HepG2 (cell line): Measurements from ENCODE around the gene PACS1. TPM values are rescaled to one million over a fixed set of nuclear protein-coding genes. Genes with fewer than 3 reads are reported as not detected.

ENCODE experiments used
- ATAC-seq: fragments of 200-7000 bp; cut with Tn5 transposase; 3 replicates; pipeline ENCODE4 v1.9.1; 2020; ENCODE audit warnings: mild to moderate bottlenecking, moderate library complexity
- BruUV-seq: library from RNA; stranded (reverse); fragments of 400-500 nt; replicated peaks from 2 replicates; lab custom pipeline; 2021; lab: Mats Ljungman, UMichigan
- CTCF ChIA-PET: fragments of 300-600 bp; formaldehyde crosslinking; extraction: SDS; loops from one replicate; lab custom pipeline; 2021; ENCODE audit warnings: low total read pairs, inconsistent platforms, low intra/inter-chr PET ratio; lab: Yijun Ruan, JAX
- POLR2A ChIA-PET: fragments of 350-600 bp; sonication (Branson Sonifier 250); formaldehyde crosslinking; loops from one replicate; lab custom pipeline; 2020; ENCODE audit warnings: antibody characterized with exemption, inconsistent platforms; lab: Yijun Ruan, JAX
- DNase-seq: peaks from one replicate; pipeline ENCODE4 v3.0.0-alpha.2; 2015; ENCODE audit warnings: low spot score
- FAIRE-seq: peaks from 3 replicates; lab custom pipeline; 2011; peaks lifted over from hg19 to GRCh38; lab: Jason Lieb, UNC
- H2AFZ ChIP-seq: one replicate; pipeline ENCODE4 v1.6.1; 2011; ENCODE audit warnings: low read length, inconsistent platforms
- H3K27ac ChIP-seq: fragments of 300-600 bp; 3 replicates; pipeline ENCODE4 v1.8.0; 2011; ENCODE audit warnings: mixed run types, mild to moderate bottlenecking, mixed read lengths, low read length, inconsistent platforms; ENCODE audit not compliant: insufficient read depth; ENCODE audit errors: extremely low read length
- H3K27me3 ChIP-seq, 2 experiments: fragments of 200-600 bp in 1 of 2; 2 replicates in 1 of 2; 3 replicates in 1 of 2; pipeline versions ENCODE4 v1.6.0 to v1.8.0; 2011; ENCODE audit warnings: low read length in 2 of 2, mild to moderate bottlenecking in 2 of 2, moderate library complexity in 2 of 2, inconsistent platforms in 1 of 2; ENCODE audit not compliant: insufficient read depth in 2 of 2, control insufficient read depth in 1 of 2
- H3K36me3 ChIP-seq, 2 experiments: fragments of 200-600 bp in 1 of 2; replicated peaks in 1 of 2; 2 replicates in 1 of 2; 3 replicates in 1 of 2; pipeline versions ENCODE4 v1.5.1 to v1.8.0; 2011; ENCODE audit warnings: low read length in 2 of 2, inconsistent platforms in 1 of 2; ENCODE audit not compliant: insufficient read depth in 2 of 2, control insufficient read depth in 1 of 2
- H3K4me1 ChIP-seq: 2 replicates; pipeline ENCODE4 v1.5.1; 2012; ENCODE audit warnings: low read length, inconsistent platforms; ENCODE audit not compliant: insufficient read depth
- H3K4me2 ChIP-seq: 2 replicates; pipeline ENCODE4 v1.6.0; 2011; ENCODE audit warnings: low read depth, low read length, inconsistent platforms
- H3K4me3 ChIP-seq, 3 experiments: fragments of 200-600 bp in 1 of 3; sonication (generic), shearing (Covaris generic) in 1 of 3; replicated peaks in 1 of 3; 2 replicates each; pipeline ENCODE4 v1.5.1; 2011 to 2016; ENCODE audit warnings: low read length in 3 of 3, inconsistent platforms in 2 of 3, low read depth in 2 of 3, mild to moderate bottlenecking in 2 of 3, control low read depth in 1 of 3, mixed read lengths in 1 of 3; ENCODE audit not compliant: insufficient read depth in 1 of 3
- H3K79me2 ChIP-seq: one replicate; pipeline ENCODE4 v1.6.1; 2011; ENCODE audit warnings: low read length, inconsistent platforms; ENCODE audit not compliant: insufficient read depth
- H3K9ac ChIP-seq: 2 replicates; pipeline ENCODE4 v1.6.0; 2011; ENCODE audit warnings: mild to moderate bottlenecking, low read depth, low read length, inconsistent platforms; ENCODE audit not compliant: insufficient read depth
- H3K9me3 ChIP-seq: 2 replicates; pipeline ENCODE4 v1.5.1; 2012; ENCODE audit warnings: mild to moderate bottlenecking, low read length
- H4K20me1 ChIP-seq: 2 replicates; pipeline ENCODE4 v1.6.0; 2011; ENCODE audit warnings: inconsistent platforms, mild to moderate bottlenecking, low read length, moderate library complexity; ENCODE audit not compliant: insufficient read depth
- AGO1 ChIP-seq: fragments of 200-400 bp; formaldehyde crosslinking; IDR thresholded peaks from 2 replicates; pipeline ENCODE4 v1.6.1; 2017; ENCODE audit warnings: mild to moderate bottlenecking, low read depth, low read length, moderate library complexity; ENCODE audit not compliant: poor library complexity, severe bottlenecking
- CBX1 ChIP-seq: IDR thresholded peaks from one replicate; pipeline ENCODE4 v1.6.1; 2016; ENCODE audit warnings: antibody characterized with exemption, low read depth
- EHMT2 ChIP-seq: fragments of 200-600 bp; sonication (generic); IDR thresholded peaks from 2 replicates; pipeline ENCODE4 v1.7.0; 2017; ENCODE audit warnings: antibody characterized with exemption, low read depth, low read length, borderline replicate concordance
- HDAC1 ChIP-seq: sonication (generic); formaldehyde crosslinking; IDR thresholded peaks from 2 replicates; pipeline ENCODE4 v1.5.1; 2020; ENCODE audit warnings: mild to moderate bottlenecking, missing genetic modification reagents
- HMGA1 ChIP-seq: sonication (generic); formaldehyde crosslinking; conservative IDR thresholded peaks from 2 replicates; pipeline ENCODE4 v1.4.0; 2020; ENCODE audit warnings: missing genetic modification reagents
- MEIS1 ChIP-seq: sonication (generic); formaldehyde crosslinking; IDR thresholded peaks from 2 replicates; pipeline ENCODE4 v1.9.0; 2021; ENCODE audit warnings: mild to moderate bottlenecking, missing genetic modification reagents, moderate library complexity, borderline replicate concordance
- MYNN ChIP-seq: sonication (generic); formaldehyde crosslinking; IDR thresholded peaks from 2 replicates; pipeline ENCODE4 v1.4.0; 2020; ENCODE audit warnings: mild to moderate bottlenecking, low read depth, missing genetic modification reagents
- PAX8 ChIP-seq: sonication (generic); formaldehyde crosslinking; IDR thresholded peaks from 2 replicates; pipeline ENCODE4 v1.8.0; 2022; ENCODE audit warnings: mild to moderate bottlenecking, missing genetic modification reagents, borderline replicate concordance
- POLR2AphosphoS2 ChIP-seq: IDR thresholded peaks from 2 replicates; pipeline ENCODE4 v1.6.1; 2011; ENCODE audit warnings: low read depth, low read length, improper control_type of control experiment
- SAFB2 ChIP-seq: sonication (generic); formaldehyde crosslinking; IDR thresholded peaks from 2 replicates; pipeline ENCODE4 v1.5.1; 2020; ENCODE audit warnings: missing genetic modification reagents, low read depth, mild to moderate bottlenecking, borderline replicate concordance
- SMAD9 ChIP-seq: sonication (generic); formaldehyde crosslinking; IDR thresholded peaks from 2 replicates; pipeline ENCODE4 v1.5.1; 2020; ENCODE audit warnings: mild to moderate bottlenecking, missing genetic modification reagents
- SMARCE1 ChIP-seq: fragments of 450-650 bp; IDR thresholded peaks from 2 replicates; pipeline ENCODE4 v1.6.1; 2017; ENCODE audit warnings: borderline replicate concordance
- SRY ChIP-seq: sonication (generic); formaldehyde crosslinking; IDR thresholded peaks from 2 replicates; pipeline ENCODE4 v1.8.0; 2022; ENCODE audit warnings: mild to moderate bottlenecking, missing genetic modification reagents
- ZBTB33 ChIP-seq: sonication (generic); formaldehyde crosslinking; IDR thresholded peaks from 2 replicates; pipeline ENCODE4 v1.4.0; 2020; ENCODE audit warnings: missing genetic modification reagents
- ZNF205 ChIP-seq: IDR thresholded peaks from 2 replicates; pipeline ENCODE4 v1.6.1; 2018; ENCODE audit warnings: missing biosample characterization, missing genetic modification reagents
- ZNF616 ChIP-seq: sonication (generic); formaldehyde crosslinking; IDR thresholded peaks from 2 replicates; pipeline ENCODE4 v1.5.0; 2020; ENCODE audit warnings: low read depth, mild to moderate bottlenecking, missing genetic modification reagents
- ZNF619 ChIP-seq: sonication (generic); formaldehyde crosslinking; IDR thresholded peaks from 2 replicates; pipeline ENCODE4 v1.4.0; 2020; ENCODE audit warnings: mild to moderate bottlenecking, missing genetic modification reagents
- ZNF703 ChIP-seq: sonication (generic); formaldehyde crosslinking; IDR thresholded peaks from 2 replicates; pipeline ENCODE4 v1.5.1; 2020; ENCODE audit warnings: missing genetic modification reagents, mild to moderate bottlenecking, moderate library complexity, borderline replicate concordance
- ZNF772 ChIP-seq: sonication (generic); formaldehyde crosslinking; IDR thresholded peaks from 2 replicates; pipeline ENCODE4 v1.5.0; 2020; ENCODE audit warnings: mild to moderate bottlenecking, missing genetic modification reagents
- ZNF792 ChIP-seq: IDR thresholded peaks from 2 replicates; pipeline ENCODE4 v1.6.1; 2016
- WGBS: methylation state at CpG from one replicate; pipeline ENCODE4 v1.1.6; 2017; ENCODE audit warnings: low lambda C conversion rate; 5-methylcytosine and 5-hydroxymethylcytosine counted together
- in situ Hi-C: cut with HindIII; loops from 2 replicates; pipeline ENCODE4 v1.10.0; 2017; ENCODE audit warnings: low pct_unique_long_range_greater_than_20kb; ENCODE audit not compliant: extremely low pct_ligation_motif_present
- intact Hi-C: fragments of 100-400 bp; cut with micrococcal nuclease; formaldehyde crosslinking; loops from one replicate; pipeline ENCODE4 v1.10.0; 2022; ENCODE audit not compliant: unreplicated experiment
- polyA plus RNA-seq, 8 experiments: library from polyadenylated mRNA; depleted of rRNA in 3 of 8; stranded (reverse) in 7 of 8; unstranded in 1 of 8; fragments of >200 nt; fragmentation: Illumina TruSeq in 4 of 8; extraction: Trizol in 4 of 8; gene quantifications; 2 replicates each; pipeline versions ENCODE4 v1.2.1 to v1.2.3, GENCODE V29; 2011 to 2016; ENCODE audit warnings: low read depth in 4 of 8, missing spikeins in 1 of 8, mixed read lengths in 1 of 8; ENCODE audit not compliant: insufficient read depth in 1 of 8
- total RNA-seq, 5 experiments: library from RNA; depleted of rRNA; stranded (reverse); fragments of >200 nt; fragmentation: Illumina TruSeq; extraction: Trizol; gene quantifications; 2 replicates each; pipeline ENCODE4 v1.2.3, GENCODE V29; 2016; ENCODE audit warnings: low read depth in 1 of 5
- TF ChIP-seq, protein P1 (sequence below): IDR thresholded peaks from 2 replicates; pipeline ENCODE4 v1.6.1; 2016; ENCODE audit warnings: control low read depth

Gene PACS1
- total and polyA plus RNA-seq, 2 of the 13 experiments (the other 11 are each of a cell fraction or from before 2014, with no cell fraction given), result 7.6 to 8.6 TPM

- Histone ChIP-seq H3K4me3 (peak within 1 kb of the TSS; percentile 83 to 93 (median 93)), H3K9me3 (no peaks in the 10 kb centered on the region), H3K4me1 (peaks cover 40% of the 10 kb centered on the region), H3K36me3 (peaks cover 13 to 22% of the 10 kb centered on the region in 2 experiments), H3K27ac (peak within 1 kb of the TSS; percentile 79), H2AFZ (no peak within 1 kb of the TSS), H3K79me2 (peaks cover 24% of the 10 kb centered on the region), H3K4me2 (peak within 1 kb of the TSS; percentile 96), H4K20me1 (no peaks in the 10 kb centered on the region), H3K27me3 (peaks cover 0 to 23% of the 10 kb centered on the region in 2 experiments; a peak in 3 of 5 replicates), H3K9ac (peak within 1 kb of the TSS; percentile 94)
- DNase-seq (peak; percentile 95), FAIRE-seq (peak; percentile 79), ATAC-seq (peak; percentile 96)
- WGBS, result 0% methylated on average over 4 of the region's 84 CpGs
- in situ Hi-C loops, result no loop called here
- CTCF ChIA-PET, result no interaction called here
- intact Hi-C loops, result loop anchor here (1.0 kb wide), 1 partner anchor 50 kb away; the partner anchor contains the start of genes BANF1 and EIF1AD
- POLR2A ChIA-PET, result interaction anchor here (0.6 to 4.8 kb wide), 27 partner anchors 7 to 437 kb away, joined by 3 to 40 read pairs (median 4); partner anchors contain the start of genes BANF1, CCDC85B, CFL1 and EIF1AD
- no TSS peak for BruUV-seq
- peak; percentile 87 for TF ChIP-seq ZNF772 (CRISPR knock-in tag)
- peak; percentile 42; the same call in 1 of the 2 replicates for TF ChIP-seq ZNF792 (CRISPR knock-in tag)
- no peak; the same call in 1 of the 2 replicates for TF ChIP-seq SRY
- TF ChIP-seq ZNF703 (CRISPR knock-in tag), result no peak; the same call in 1 of the 2 replicates
- 0 out of 2 replicates have a peak, but pooled peaks have one; percentile 6 for TF ChIP-seq ZBTB33
- TF ChIP-seq HDAC1 (CRISPR knock-in tag), result peak; percentile 91
- no peak for TF ChIP-seq EHMT2
- peak; percentile 73; the same call in 1 of the 2 replicates for TF ChIP-seq MEIS1 (CRISPR knock-in tag)
- no peak for TF ChIP-seq CBX1
- no peak; the same call in 1 of the 2 replicates for TF ChIP-seq MYNN (CRISPR knock-in tag)
- TF ChIP-seq PAX8 (CRISPR knock-in tag), result no peak
- TF ChIP-seq POLR2AphosphoS2, result peak; percentile 70; the same call in 1 of the 2 replicates
- no peak for TF ChIP-seq SMARCE1
- TF ChIP-seq ZNF205 (CRISPR knock-in tag), result no peak; the same call in 1 of the 2 replicates
- no peak for TF ChIP-seq ZNF616 (CRISPR knock-in tag)
- peak; percentile 86; the same call in 1 of the 2 replicates for TF ChIP-seq SAFB2 (CRISPR knock-in tag)
- TF ChIP-seq HMGA1, result no peak
- 0 out of 2 replicates have a peak, but pooled peaks have one; percentile 51 for TF ChIP-seq SMAD9 (CRISPR knock-in tag)
- TF ChIP-seq AGO1, result peak; percentile 38
- TF ChIP-seq, protein P1, sequence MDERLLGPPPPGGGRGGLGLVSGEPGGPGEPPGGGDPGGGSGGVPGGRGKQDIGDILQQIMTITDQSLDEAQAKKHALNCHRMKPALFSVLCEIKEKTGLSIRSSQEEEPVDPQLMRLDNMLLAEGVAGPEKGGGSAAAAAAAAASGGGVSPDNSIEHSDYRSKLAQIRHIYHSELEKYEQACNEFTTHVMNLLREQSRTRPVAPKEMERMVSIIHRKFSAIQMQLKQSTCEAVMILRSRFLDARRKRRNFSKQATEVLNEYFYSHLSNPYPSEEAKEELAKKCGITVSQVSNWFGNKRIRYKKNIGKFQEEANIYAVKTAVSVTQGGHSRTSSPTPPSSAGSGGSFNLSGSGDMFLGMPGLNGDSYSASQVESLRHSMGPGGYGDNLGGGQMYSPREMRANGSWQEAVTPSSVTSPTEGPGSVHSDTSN (CRISPR knock-in tag), result no peak
- peak; percentile 91; the same call in 1 of the 2 replicates for TF ChIP-seq ZNF619
Observed at GRCh38 chr11:66051766-66052663, 18.1 kb upstream of the PACS1 start, which contains the start of gene SF3B2. TSS of gene SF3B2 (plus strand) at chr11:66052364. CDS start at chr11:66052385, 21 bp downstream.
